HG03103 (cell line): ENCODE measurements around the gene ADCY3.
"Not testable (repeated sequence)": the region's sequence is repeated elsewhere in the genome, so short reads cannot be mapped to it uniquely, and the experiment has no call there.

ENCODE experiments used
- ATAC-seq: cut with Tn5 transposase; IDR thresholded peaks from one replicate; pipeline ENCODE4 v1.9.1; 2021; ENCODE audit warnings: low read depth; ENCODE audit not compliant: unreplicated experiment

ADCY3 gene

GRCh38 chr2:24820598-24821432 lies 99.2 kb downstream of the ADCY3 start:
- no peak for ATAC-seq

- no peak for ATAC-seq
Observed at GRCh38 chr2:24820175-24820513, 99.9 kb downstream of the ADCY3 start.

GRCh38 chr2:24819442-24820174 lies 100.4 kb downstream of the ADCY3 start:
- ATAC-seq, result no peak

- no peak for ATAC-seq
Observed at GRCh38 chr2:24818721-24819167, 101.3 kb downstream of the ADCY3 start.

GRCh38 chr2:24816884-24817283 lies 103.2 kb downstream of the ADCY3 start:
- ATAC-seq, result no peak

- no peak for ATAC-seq
Observed at GRCh38 chr2:24816404-24816803, 103.6 kb downstream of the ADCY3 start.

GRCh38 chr2:24815171-24815570 lies 104.9 kb downstream of the ADCY3 start:
- no peak for ATAC-seq

- ATAC-seq, result no peak
Observed at GRCh38 chr2:24814516-24814915, 105.5 kb downstream of the ADCY3 start.

GRCh38 chr2:24813691-24814137 lies 106.3 kb downstream of the ADCY3 start:
- ATAC-seq, result no peak

GRCh38 chr2:24809316-24810007 lies 110.6 kb downstream of the ADCY3 start:
- no peak for ATAC-seq

- ATAC-seq, result no peak
Observed at GRCh38 chr2:24806661-24807036, 113.4 kb downstream of the ADCY3 start.

- not testable (repeated sequence) for ATAC-seq
Observed at GRCh38 chr2:24805811-24806660, 114.0 kb downstream of the ADCY3 start.

GRCh38 chr2:24800487-24800886 lies 119.5 kb downstream of the ADCY3 start:
- ATAC-seq, result not testable (repeated sequence)

GRCh38 chr2:24797644-24798043 lies 122.4 kb downstream of the ADCY3 start:
- no peak for ATAC-seq

- no peak for ATAC-seq
Observed at GRCh38 chr2:24793761-24794435, 126.1 kb downstream of the ADCY3 start.

GRCh38 chr2:24792874-24793760 lies 126.9 kb downstream of the ADCY3 start, which contains the start of the genes CENPO and PTRHD1:
TSS of gene CENPO (plus strand) at chr2:24793425. CDS start at chr2:24793920, 495 bp downstream.
TSS of gene PTRHD1 (minus strand) at chr2:24793391. CDS start at chr2:24793377, 14 bp downstream.
- peak; percentile 87 for ATAC-seq

GRCh38 chr2:24792542-24792873 lies 127.5 kb downstream of the ADCY3 start:
- no peak for ATAC-seq

GRCh38 chr2:24791452-24791851 lies 128.6 kb downstream of the ADCY3 start:
- no peak for ATAC-seq

- ATAC-seq, result no peak
Observed at GRCh38 chr2:24788816-24789215, 131.2 kb downstream of the ADCY3 start.
